HepG2 (cell line): ENCODE results near the gene MVP. TPM values are rescaled to one million over a fixed set of nuclear protein-coding genes. Genes with fewer than 3 reads are reported as not detected.

Experiments
- BCL3 ChIP-seq: sonication (generic); formaldehyde crosslinking; IDR thresholded peaks from 2 replicates; pipeline ENCODE4 v1.5.1; 2020; ENCODE audit warnings: mild to moderate bottlenecking, missing genetic modification reagents, moderate library complexity
- CBFB ChIP-seq: sonication (generic); formaldehyde crosslinking; IDR thresholded peaks from 2 replicates; pipeline ENCODE4 v1.4.0; 2020; ENCODE audit warnings: missing genetic modification reagents
- DR1 ChIP-seq: sonication (generic); formaldehyde crosslinking; IDR thresholded peaks from 2 replicates; pipeline ENCODE4 v1.8.0; 2021; ENCODE audit warnings: mild to moderate bottlenecking, missing genetic modification reagents, inconsistent platforms
- FOXK1 ChIP-seq: sonication (generic); formaldehyde crosslinking; IDR thresholded peaks from 2 replicates; pipeline ENCODE4 v1.4.0; 2020; ENCODE audit warnings: low read depth, missing genetic modification reagents, borderline replicate concordance
- HBP1 ChIP-seq: IDR thresholded peaks from 2 replicates; pipeline ENCODE4 v1.6.1; 2016; ENCODE audit warnings: low read depth, control low read depth
- HMG20A ChIP-seq: IDR thresholded peaks from 2 replicates; pipeline ENCODE4 v1.6.1; 2016; ENCODE audit warnings: borderline replicate concordance
- JUNB ChIP-seq: sonication (generic); formaldehyde crosslinking; IDR thresholded peaks from 2 replicates; pipeline ENCODE4 v1.8.0; 2022; ENCODE audit warnings: missing genetic modification reagents, mild to moderate bottlenecking, borderline replicate concordance
- KLF16 ChIP-seq, 2 experiments: sonication (generic) in 1 of 2; formaldehyde crosslinking in 1 of 2; IDR thresholded peaks; 2 replicates each; pipeline versions ENCODE4 v1.6.1 to v1.8.0; 2016 to 2023; ENCODE audit warnings: missing genetic modification reagents in 2 of 2, missing compliant biosample characterization in 1 of 2
- MED1 ChIP-seq: sonication (generic); formaldehyde crosslinking; IDR thresholded peaks from 2 replicates; pipeline ENCODE4 v1.4.0; 2020; ENCODE audit warnings: missing genetic modification reagents
- NR2F1 ChIP-seq, 2 experiments: fragments of 450-650 bp in 1 of 2; formaldehyde crosslinking in 1 of 2; IDR thresholded peaks; 2 replicates each; pipeline versions ENCODE4 v1.5.0 to v1.6.1; 2016 to 2020; ENCODE audit warnings: mild to moderate bottlenecking in 1 of 2, missing compliant biosample characterization in 1 of 2, missing genetic modification reagents in 1 of 2, moderate library complexity in 1 of 2
- PRDM4 ChIP-seq: sonication (generic); formaldehyde crosslinking; IDR thresholded peaks from 2 replicates; pipeline ENCODE4 v1.9.0; 2021; ENCODE audit warnings: missing genetic modification reagents, borderline replicate concordance
- PREB ChIP-seq: sonication (generic); formaldehyde crosslinking; IDR thresholded peaks from 2 replicates; pipeline ENCODE4 v1.4.0; 2020; ENCODE audit warnings: missing genetic modification reagents
- TRAFD1 ChIP-seq: sonication (generic); formaldehyde crosslinking; IDR thresholded peaks from 2 replicates; pipeline ENCODE4 v1.5.1; 2020; ENCODE audit warnings: missing genetic modification reagents, mild to moderate bottlenecking, borderline replicate concordance
- ZNF430 ChIP-seq: sonication (generic); formaldehyde crosslinking; IDR thresholded peaks from 2 replicates; pipeline ENCODE4 v1.9.0; 2021; ENCODE audit warnings: mild to moderate bottlenecking, missing genetic modification reagents
- ZNF598 ChIP-seq: sonication (generic); formaldehyde crosslinking; IDR thresholded peaks from 2 replicates; pipeline ENCODE4 v1.5.1; 2020; ENCODE audit warnings: mild to moderate bottlenecking, missing genetic modification reagents, borderline replicate concordance
- ZNF605 ChIP-seq: sonication (generic); formaldehyde crosslinking; IDR thresholded peaks from 2 replicates; pipeline ENCODE4 v1.8.0; 2022; ENCODE audit warnings: mild to moderate bottlenecking, missing genetic modification reagents
- ZNF850 ChIP-seq: sonication (generic); formaldehyde crosslinking; conservative IDR thresholded peaks from 2 replicates; pipeline ENCODE4 v1.9.0; 2021; ENCODE audit warnings: mild to moderate bottlenecking, missing genetic modification reagents
- ZSCAN21 ChIP-seq: sonication (generic); formaldehyde crosslinking; IDR thresholded peaks from 2 replicates; pipeline ENCODE4 v1.8.0; 2022; ENCODE audit warnings: mild to moderate bottlenecking, missing genetic modification reagents, moderate library complexity, borderline replicate concordance
- ZSCAN22 ChIP-seq: sonication (generic); formaldehyde crosslinking; IDR thresholded peaks from 2 replicates; pipeline ENCODE4 v1.4.0; 2020; ENCODE audit warnings: mild to moderate bottlenecking, missing genetic modification reagents
- polyA plus RNA-seq, 8 experiments: library from polyadenylated mRNA; depleted of rRNA in 3 of 8; stranded (reverse) in 7 of 8; unstranded in 1 of 8; fragments of >200 nt; fragmentation: Illumina TruSeq in 4 of 8; extraction: Trizol in 4 of 8; gene quantifications; 2 replicates each; pipeline versions ENCODE4 v1.2.1 to v1.2.3, GENCODE V29; 2011 to 2016; ENCODE audit warnings: low read depth in 4 of 8, missing spikeins in 1 of 8, mixed read lengths in 1 of 8; ENCODE audit not compliant: insufficient read depth in 1 of 8
- total RNA-seq, 5 experiments: library from RNA; depleted of rRNA; stranded (reverse); fragments of >200 nt; fragmentation: Illumina TruSeq; extraction: Trizol; gene quantifications; 2 replicates each; pipeline ENCODE4 v1.2.3, GENCODE V29; 2016; ENCODE audit warnings: low read depth in 1 of 5

The MVP gene
- total and polyA plus RNA-seq, 2 of the 13 experiments (the other 11 are each of a cell fraction or from before 2014, with no cell fraction given): 22.9 to 43.5 TPM

- no peak for TF ChIP-seq TRAFD1 (CRISPR knock-in tag)
- TF ChIP-seq JUNB (CRISPR knock-in tag): no peak
- TF ChIP-seq MED1 (CRISPR knock-in tag): peak; percentile 79
- no peak for TF ChIP-seq DR1 (CRISPR knock-in tag)
- TF ChIP-seq PREB (CRISPR knock-in tag): no peak
- no peak for TF ChIP-seq ZNF605 (CRISPR knock-in tag)
- no peak for TF ChIP-seq PRDM4 (CRISPR knock-in tag)
- peak; percentile 52; the same call in 1 of the 2 replicates for TF ChIP-seq ZNF598 (CRISPR knock-in tag)
- no peak; the same call in 1 of the 2 replicates for TF ChIP-seq BCL3 (CRISPR knock-in tag)
- no peak; the same call in 1 of the 2 replicates for TF ChIP-seq FOXK1 (CRISPR knock-in tag)
- peak; percentile 47 to 98; a peak in 2 of 4 replicates for TF ChIP-seq KLF16 (CRISPR knock-in tag; IDR thresholded peaks at IDR 0.05)
- peak; percentile 88; the same call in 1 of the 2 replicates for TF ChIP-seq ZSCAN21 (CRISPR knock-in tag)
- no peak for TF ChIP-seq ZSCAN22 (CRISPR knock-in tag)
- peak; percentile 13; the same call in 1 of the 2 replicates for TF ChIP-seq HMG20A (CRISPR knock-in tag)
- TF ChIP-seq HBP1 (CRISPR knock-in tag): peak; percentile 78
- peak; percentile 52; the same call in 1 of the 2 replicates for TF ChIP-seq CBFB (CRISPR knock-in tag)
- TF ChIP-seq ZNF850 (CRISPR knock-in tag): no peak
- peak; percentile 81; the same call in 1 of the 2 replicates for TF ChIP-seq ZNF430 (CRISPR knock-in tag)
- TF ChIP-seq NR2F1 (CRISPR knock-in tag; IDR thresholded peaks at IDR 0.05): peak in 1 of 2 experiments; percentile 74; a peak in 2 of 4 replicates
Observed at GRCh38 chr16:29862884-29863668, 42.8 kb downstream of the MVP start, which contains the start of gene CDIPT (continued).
